Endodermal cell (in vitro differentiated cells): ENCODE measurements around the gene SNAP47. TPM values are rescaled to one million over a fixed set of nuclear protein-coding genes. Genes with fewer than 3 reads are reported as not detected.

Source experiments
- DNase-seq: peaks from one replicate; pipeline ENCODE4 v3.0.0-alpha.2; 2017
- H3K27ac ChIP-seq: 2 replicates; pipeline ENCODE4 v1.5.1; 2013; ENCODE audit warnings: mild to moderate bottlenecking, low read depth, low read length, moderate library complexity
- H3K27me3 ChIP-seq: 2 replicates; pipeline ENCODE4 v1.6.1; 2013; ENCODE audit warnings: mild to moderate bottlenecking, low read length, moderate library complexity; ENCODE audit not compliant: insufficient read depth, control insufficient read depth, poor library complexity, severe bottlenecking
- H3K36me3 ChIP-seq: 2 replicates; pipeline ENCODE4 v1.7.0; 2013; ENCODE audit warnings: mild to moderate bottlenecking, low read length, moderate library complexity; ENCODE audit not compliant: control insufficient read depth, insufficient read depth
- H3K4me1 ChIP-seq: one replicate; pipeline ENCODE4 v1.7.0; 2013; ENCODE audit warnings: low read length; ENCODE audit not compliant: control insufficient read depth, insufficient read depth
- H3K4me3 ChIP-seq: 2 replicates; pipeline ENCODE4 v1.5.1; 2013; ENCODE audit warnings: mild to moderate bottlenecking, low read length, moderate library complexity
- H3K9ac ChIP-seq: 2 replicates; pipeline ENCODE4 v1.6.1; 2013; ENCODE audit warnings: mild to moderate bottlenecking, low read length, moderate library complexity; ENCODE audit not compliant: poor library complexity, severe bottlenecking; ENCODE audit errors: extremely low read depth
- H3K9me3 ChIP-seq: 2 replicates; pipeline ENCODE4 v1.6.1; 2013; ENCODE audit warnings: mild to moderate bottlenecking, low read length, moderate library complexity; ENCODE audit not compliant: control insufficient read depth
- H3K27ac Mint-ChIP-seq: 2 replicates; pipeline ENCODE4 v1.8.0; 2020; ENCODE audit warnings: mixed read lengths
- H3K27me3 Mint-ChIP-seq: 2 replicates; pipeline ENCODE4 v1.8.0; 2021; ENCODE audit warnings: mild to moderate bottlenecking, mixed read lengths; ENCODE audit not compliant: insufficient read depth
- H3K36me3 Mint-ChIP-seq: 2 replicates; pipeline ENCODE4 v1.8.0; 2020; ENCODE audit warnings: low read depth, mixed read lengths
- H3K4me1 Mint-ChIP-seq: 2 replicates; pipeline ENCODE4 v1.8.0; 2020; ENCODE audit warnings: mixed read lengths
- H3K4me3 Mint-ChIP-seq: 2 replicates; pipeline ENCODE4 v1.8.0; 2020; ENCODE audit warnings: mild to moderate bottlenecking, moderate library complexity, mixed read lengths
- H3K9me3 Mint-ChIP-seq: 2 replicates; pipeline ENCODE4 v1.8.0; 2020; ENCODE audit warnings: mild to moderate bottlenecking, mixed read lengths
- whole genome bisulfite sequencing, 2 experiments: methylation state at CpG; one replicate each; pipeline versions ENCODE4 v1.1.5 to v1.1.7; 2013; ENCODE audit warnings: missing lambda C conversion rate in 2 of 2, mixed read lengths in 1 of 2; ENCODE audit not compliant: insufficient coverage in 1 of 2, insufficient read length in 1 of 2; 5-methylcytosine and 5-hydroxymethylcytosine counted together
- total RNA-seq, 2 donors: library from RNA; stranded (reverse); fragmentation: NEBNext Ultra II Directional in 1 of 2; extraction: Animal tissue kit (Norgen Biotek cat#: 25700) in 1 of 2; gene quantifications; 2 replicates in 1 of 2; 3 replicates in 1 of 2; pipeline ENCODE4 v1.2.1, GENCODE V29; 2021
- TF ChIP-seq, protein P1 (sequence below): fragments of 200-600 bp; sonication (generic); conservative IDR thresholded peaks from 2 replicates; pipeline ENCODE4 v1.5.0; 2021; ENCODE audit warnings: antibody characterized with exemption, mild to moderate bottlenecking

Gene SNAP47
- total RNA-seq, 2 donors from 2014 or later: 42.5 to 46.6 TPM

DNA sequence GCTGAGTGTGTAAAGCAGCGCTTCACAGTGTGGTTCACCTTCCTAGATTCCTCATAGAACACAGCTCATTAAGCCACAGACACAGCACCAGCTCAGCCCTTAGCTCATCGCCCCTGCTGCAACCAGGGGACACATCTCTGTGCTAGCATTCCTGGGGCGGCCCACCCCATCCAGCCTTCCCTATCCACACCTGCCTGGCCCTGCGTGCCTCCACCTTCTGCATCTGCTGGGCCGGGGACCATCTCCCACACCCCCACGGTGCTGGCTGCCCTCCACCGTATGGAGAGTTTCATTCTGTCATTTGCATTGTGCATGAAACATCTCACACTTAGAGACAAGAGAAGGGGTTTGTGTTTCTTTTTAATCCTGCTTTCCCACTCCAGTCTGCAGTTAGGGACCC lies 44.5 kb downstream of the SNAP47 start:
- no peak overlapping the region for H3K27ac Mint-ChIP-seq
- H3K4me1 Mint-ChIP-seq: no peaks in the 10 kb centered on the region
- no peak overlapping the region for H3K27ac ChIP-seq
- peaks cover under 1% of the 10 kb centered on the region for H3K27me3 Mint-ChIP-seq
- no peaks in the 10 kb centered on the region for H3K36me3 ChIP-seq
- TF ChIP-seq, protein P1, sequence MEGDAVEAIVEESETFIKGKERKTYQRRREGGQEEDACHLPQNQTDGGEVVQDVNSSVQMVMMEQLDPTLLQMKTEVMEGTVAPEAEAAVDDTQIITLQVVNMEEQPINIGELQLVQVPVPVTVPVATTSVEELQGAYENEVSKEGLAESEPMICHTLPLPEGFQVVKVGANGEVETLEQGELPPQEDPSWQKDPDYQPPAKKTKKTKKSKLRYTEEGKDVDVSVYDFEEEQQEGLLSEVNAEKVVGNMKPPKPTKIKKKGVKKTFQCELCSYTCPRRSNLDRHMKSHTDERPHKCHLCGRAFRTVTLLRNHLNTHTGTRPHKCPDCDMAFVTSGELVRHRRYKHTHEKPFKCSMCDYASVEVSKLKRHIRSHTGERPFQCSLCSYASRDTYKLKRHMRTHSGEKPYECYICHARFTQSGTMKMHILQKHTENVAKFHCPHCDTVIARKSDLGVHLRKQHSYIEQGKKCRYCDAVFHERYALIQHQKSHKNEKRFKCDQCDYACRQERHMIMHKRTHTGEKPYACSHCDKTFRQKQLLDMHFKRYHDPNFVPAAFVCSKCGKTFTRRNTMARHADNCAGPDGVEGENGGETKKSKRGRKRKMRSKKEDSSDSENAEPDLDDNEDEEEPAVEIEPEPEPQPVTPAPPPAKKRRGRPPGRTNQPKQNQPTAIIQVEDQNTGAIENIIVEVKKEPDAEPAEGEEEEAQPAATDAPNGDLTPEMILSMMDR: no peak
- WGBS, 2 experiments: 80 to 91% methylated on average over 1 to 7 of the region's 7 CpGs
- peaks cover 15% of the 10 kb centered on the region for H3K36me3 Mint-ChIP-seq
- no peak overlapping the region for H3K9ac ChIP-seq
- H3K9me3 Mint-ChIP-seq: no peaks in the 10 kb centered on the region
- H3K4me3 Mint-ChIP-seq: no peak overlapping the region
- H3K4me3 ChIP-seq: no peak overlapping the region
- DNase-seq: peak; percentile 10
- H3K4me1 ChIP-seq: no peaks in the 10 kb centered on the region
- H3K27me3 ChIP-seq: no peaks in the 10 kb centered on the region
- no peaks in the 10 kb centered on the region for H3K9me3 ChIP-seq

DNA sequence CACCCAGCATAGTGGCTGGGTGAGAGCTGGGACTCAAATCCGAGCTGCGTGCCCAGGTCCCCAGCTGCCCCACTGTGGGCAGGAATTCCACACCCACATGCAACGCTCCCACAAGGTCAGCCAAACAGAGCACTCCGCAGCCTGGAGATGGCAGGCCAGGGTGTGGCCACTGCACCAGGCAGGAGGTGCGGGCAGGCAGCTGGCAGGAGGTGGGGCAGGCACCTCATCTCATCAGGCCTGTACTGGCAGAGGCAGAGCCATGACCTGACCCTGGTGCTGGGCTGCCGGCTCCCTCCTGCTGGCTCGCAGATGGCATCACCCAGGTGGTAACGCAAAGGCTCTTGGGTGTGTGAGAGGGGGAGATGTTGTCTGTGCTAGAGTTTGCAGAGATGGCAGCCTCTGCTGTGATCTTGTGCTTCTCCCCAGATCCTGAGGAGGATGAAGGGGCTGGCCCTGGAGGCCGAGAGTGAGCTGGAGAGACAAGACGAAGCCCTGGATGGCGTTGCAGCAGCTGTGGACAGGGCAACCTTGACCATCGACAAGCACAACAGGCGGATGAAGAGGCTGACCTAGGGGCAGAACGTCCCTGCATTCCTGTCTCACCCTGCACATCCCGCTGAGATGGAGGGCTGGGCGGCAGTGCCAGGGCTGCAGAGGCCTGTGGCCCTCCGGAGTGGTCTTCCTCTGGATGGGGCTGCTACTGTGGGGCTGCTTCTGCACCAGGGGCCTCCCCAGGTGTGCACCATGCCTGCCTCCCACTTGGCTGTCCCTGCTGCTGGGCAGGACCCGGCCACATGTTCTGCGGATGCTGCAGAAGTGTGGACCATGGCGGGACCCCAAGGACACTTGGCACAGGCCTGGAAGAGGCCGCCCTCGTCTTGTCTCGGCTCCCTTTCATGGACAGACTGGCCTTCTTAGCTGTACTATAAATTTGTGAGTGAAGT lies 45.1 kb downstream of the SNAP47 start:
- Mint-ChIP-seq H3K4me1 (no peaks in the 10 kb centered on the region), H3K27me3 (peaks cover 5% of the 10 kb centered on the region), H3K9me3 (no peaks in the 10 kb centered on the region), H3K36me3 (peaks cover 15% of the 10 kb centered on the region), H3K27ac (no peak overlapping the region), H3K4me3 (no peak overlapping the region)
- H3K9ac ChIP-seq: no peak overlapping the region
- H3K4me1 ChIP-seq: no peaks in the 10 kb centered on the region
- no peaks in the 10 kb centered on the region for H3K36me3 ChIP-seq
- H3K27me3 ChIP-seq: peaks cover under 1% of the 10 kb centered on the region
- TF ChIP-seq, protein P1: no peak
- DNase-seq: peak; percentile 26
- H3K4me3 ChIP-seq: no peak overlapping the region
- no peak overlapping the region for H3K27ac ChIP-seq
- no peaks in the 10 kb centered on the region for H3K9me3 ChIP-seq
- WGBS, 2 experiments: 93 to 94% methylated on average over 13 to 23 of the region's 23 CpGs

DNA sequence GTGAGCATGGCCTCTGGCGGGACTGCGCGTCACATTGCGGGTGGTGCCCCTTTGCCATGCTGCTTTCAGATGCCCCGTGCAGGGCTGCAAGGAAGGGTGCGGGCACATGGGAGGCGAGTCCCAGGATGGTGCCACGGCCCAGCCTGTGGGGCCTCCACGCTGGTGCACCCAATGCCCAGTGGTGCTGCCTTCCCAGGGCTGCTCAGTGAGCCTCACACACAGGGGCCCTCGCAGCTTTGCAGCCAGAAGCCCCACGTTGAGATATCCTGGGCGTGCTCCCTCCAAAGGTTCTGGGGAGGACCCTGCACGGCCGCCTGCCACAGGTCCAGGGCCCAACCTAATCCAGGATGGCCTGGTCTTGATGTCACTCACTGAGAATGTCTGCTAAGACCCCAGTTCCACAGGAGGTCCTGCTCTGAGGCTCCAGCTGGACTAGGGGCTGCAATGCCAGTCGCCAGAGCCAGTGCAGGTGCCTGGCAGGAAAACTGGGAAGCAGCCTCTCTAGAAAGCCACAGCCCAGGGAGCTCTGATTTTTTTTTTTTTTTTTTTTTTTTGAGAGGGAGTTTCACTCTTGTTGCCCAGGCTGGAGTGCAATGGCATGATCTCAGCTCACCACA lies 46.2 kb downstream of the SNAP47 start:
- no peak overlapping the region for H3K9ac ChIP-seq
- H3K9me3 ChIP-seq: no peaks in the 10 kb centered on the region
- H3K4me3 Mint-ChIP-seq: no peak overlapping the region
- no peak overlapping the region for H3K27ac Mint-ChIP-seq
- peaks cover 11% of the 10 kb centered on the region for H3K36me3 Mint-ChIP-seq
- H3K4me1 ChIP-seq: no peaks in the 10 kb centered on the region
- H3K36me3 ChIP-seq: no peaks in the 10 kb centered on the region
- H3K27me3 ChIP-seq: peaks cover 11% of the 10 kb centered on the region
- H3K27ac ChIP-seq: no peak overlapping the region
- 93 to 94% methylated on average over 7 to 15 of the region's 15 CpGs for WGBS, 2 experiments
- H3K27me3 Mint-ChIP-seq: peaks cover 15% of the 10 kb centered on the region
- peak; percentile 26 for DNase-seq
- H3K4me1 Mint-ChIP-seq: no peaks in the 10 kb centered on the region
- no peak overlapping the region for H3K4me3 ChIP-seq
- TF ChIP-seq, protein P1: no peak
- H3K9me3 Mint-ChIP-seq: no peaks in the 10 kb centered on the region
